HEK293T (cell line): ENCODE data around the gene SYCE3.

Experiments
- ARNT ChIP-seq: fragments of 450-650 bp; IDR thresholded peaks from 2 replicates; pipeline ENCODE4 v1.6.1; 2017; ENCODE audit warnings: mild to moderate bottlenecking
- BHLHE40 ChIP-seq: fragments of 450-650 bp; IDR thresholded peaks from 2 replicates; pipeline ENCODE4 v1.6.1; 2016; ENCODE audit warnings: mild to moderate bottlenecking, moderate library complexity, borderline replicate concordance
- FOXA1 ChIP-seq: fragments of 450-650 bp; IDR thresholded peaks from 2 replicates; pipeline ENCODE4 v1.6.1; 2016; ENCODE audit warnings: mild to moderate bottlenecking
- FOXK2 ChIP-seq: fragments of 450-650 bp; IDR thresholded peaks from 2 replicates; pipeline ENCODE4 v1.6.1; 2016; ENCODE audit warnings: mild to moderate bottlenecking
- FOXM1 ChIP-seq: fragments of 450-650 bp; IDR thresholded peaks from 2 replicates; pipeline ENCODE4 v1.6.1; 2017; ENCODE audit warnings: mild to moderate bottlenecking, borderline replicate concordance
- HDGF ChIP-seq: fragments of 450-650 bp; IDR thresholded peaks from 2 replicates; pipeline ENCODE4 v1.6.1; 2017; ENCODE audit warnings: antibody characterized with exemption, borderline replicate concordance
- L3MBTL2 ChIP-seq: fragments of 450-650 bp; conservative IDR thresholded peaks from 2 replicates; pipeline ENCODE4 v1.6.1; 2016; ENCODE audit warnings: mild to moderate bottlenecking
- NFRKB ChIP-seq: fragments of 450-650 bp; IDR thresholded peaks from 2 replicates; pipeline ENCODE4 v1.6.1; 2016; ENCODE audit warnings: mild to moderate bottlenecking, moderate library complexity
- SP1 ChIP-seq: fragments of 450-650 bp; IDR thresholded peaks from 2 replicates; pipeline ENCODE4 v1.6.1; 2017
- SUZ12 ChIP-seq: fragments of 450-650 bp; IDR thresholded peaks from 2 replicates; pipeline ENCODE4 v1.6.1; 2016; ENCODE audit warnings: mild to moderate bottlenecking
- TARDBP ChIP-seq: fragments of 450-650 bp; IDR thresholded peaks from 2 replicates; pipeline ENCODE4 v1.6.1; 2016

DNA sequence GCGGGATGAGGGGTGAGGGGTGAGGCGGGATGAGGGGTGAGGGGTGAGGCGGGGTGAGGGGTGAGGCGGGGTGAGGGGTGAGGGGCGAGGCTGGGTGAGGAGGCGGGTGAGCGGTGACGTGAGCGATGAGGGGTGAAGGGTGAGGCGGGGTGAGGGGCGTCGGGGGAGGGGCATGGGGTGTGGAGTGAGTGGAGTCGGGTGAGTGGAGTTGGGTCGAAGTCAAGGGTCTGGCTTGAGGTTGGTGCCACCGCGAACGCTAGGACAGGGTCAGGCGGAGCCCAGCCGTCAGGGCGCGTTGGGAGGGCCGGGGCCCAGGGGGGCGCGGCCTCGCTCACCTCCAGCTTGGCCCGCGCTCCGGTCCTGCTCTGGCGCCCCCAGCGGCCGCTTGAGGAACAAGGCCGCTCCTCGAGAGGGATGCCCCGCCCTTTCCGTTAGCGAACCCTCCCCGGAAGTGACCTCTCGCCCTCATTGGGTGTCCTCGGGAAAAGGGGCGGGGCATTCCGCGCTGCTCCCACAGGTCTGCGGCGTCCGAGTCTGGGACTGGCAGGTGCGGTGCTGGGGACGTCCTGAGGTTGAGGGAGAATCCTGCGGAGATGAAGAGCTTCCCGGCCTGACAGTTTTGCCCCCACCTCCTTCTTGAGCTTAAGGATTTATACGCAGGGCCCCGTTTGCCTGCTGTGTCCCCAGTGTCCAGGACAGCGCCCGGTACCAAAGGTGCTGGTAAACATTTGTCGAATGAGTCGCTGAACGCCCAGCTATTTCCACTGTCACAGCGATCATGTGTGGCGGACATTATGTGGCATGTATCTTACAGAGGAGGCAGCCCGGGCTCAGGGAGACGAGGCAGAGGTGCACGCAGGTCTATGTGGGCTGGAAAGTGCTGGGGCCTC lies at the start of gene SYCE3:
- TF ChIP-seq BHLHE40 (no peak), SP1 (no peak), L3MBTL2 (no peak), SUZ12 (no peak), FOXM1 (no peak), TARDBP (no peak), ARNT (no peak), FOXK2 (no peak), NFRKB (no peak), HDGF (no peak), FOXA1 (no peak)
